HEK293T (cell line): ENCODE measurements around the gene ATP1A3.

Experiments
- BHLHE40 ChIP-seq: fragments of 450-650 bp; IDR thresholded peaks from 2 replicates; pipeline ENCODE4 v1.6.1; 2016; ENCODE audit warnings: mild to moderate bottlenecking, moderate library complexity, borderline replicate concordance
- ELF4 ChIP-seq: fragments of 450-650 bp; IDR thresholded peaks from 2 replicates; pipeline ENCODE4 v1.6.1; 2017; ENCODE audit warnings: antibody characterized with exemption
- FOXK2 ChIP-seq: fragments of 450-650 bp; IDR thresholded peaks from 2 replicates; pipeline ENCODE4 v1.6.1; 2016; ENCODE audit warnings: mild to moderate bottlenecking
- FOXM1 ChIP-seq: fragments of 450-650 bp; IDR thresholded peaks from 2 replicates; pipeline ENCODE4 v1.6.1; 2017; ENCODE audit warnings: mild to moderate bottlenecking, borderline replicate concordance
- LEF1 ChIP-seq: fragments of 450-650 bp; IDR thresholded peaks from 2 replicates; pipeline ENCODE4 v1.6.1; 2017; ENCODE audit warnings: mild to moderate bottlenecking, borderline replicate concordance
- NFRKB ChIP-seq: fragments of 450-650 bp; IDR thresholded peaks from 2 replicates; pipeline ENCODE4 v1.6.1; 2016; ENCODE audit warnings: mild to moderate bottlenecking, moderate library complexity
- PKNOX1 ChIP-seq: fragments of 450-650 bp; IDR thresholded peaks from 2 replicates; pipeline ENCODE4 v1.6.1; 2016
- SP1 ChIP-seq: fragments of 450-650 bp; IDR thresholded peaks from 2 replicates; pipeline ENCODE4 v1.6.1; 2017
- SUZ12 ChIP-seq: fragments of 450-650 bp; IDR thresholded peaks from 2 replicates; pipeline ENCODE4 v1.6.1; 2016; ENCODE audit warnings: mild to moderate bottlenecking
- TARDBP ChIP-seq: fragments of 450-650 bp; IDR thresholded peaks from 2 replicates; pipeline ENCODE4 v1.6.1; 2016

- TF ChIP-seq SP1 (no peak), SUZ12 (no peak), TARDBP (no peak), NFRKB (no peak), LEF1 (no peak), BHLHE40 (no peak), ELF4 (no peak), FOXK2 (no peak), FOXM1 (no peak), PKNOX1 (no peak)
These were observed 61.2 kb downstream of the ATP1A3 start for GRCh38 chr19:41932720-41933332.
